CD4-positive, alpha-beta T cell treated with Interleukin-6 at 100 ng/mL for 8 hours (primary cell): ENCODE results near the gene A1BG.
"Not testable (repeated sequence)": the region's sequence is repeated elsewhere in the genome, so short reads cannot be mapped to it uniquely, and the experiment has no call there.

Experiments used
- DNase-seq: peaks from one replicate; pipeline ENCODE4 v3.0.0-alpha.2; 2020; ENCODE audit warnings: mixed read lengths, low spot score

The A1BG gene

GRCh38 chr19:58336216-58336615 lies 17.1 kb downstream of the A1BG start:
- DNase-seq: no peak

- DNase-seq: no peak
Measured at GRCh38 chr19:58335630-58336029, 17.7 kb downstream of the A1BG start.

GRCh38 chr19:58334691-58335249 lies 18.5 kb downstream of the A1BG start:
- no peak for DNase-seq

- DNase-seq: no peak
Measured at GRCh38 chr19:58332697-58333096, 20.6 kb downstream of the A1BG start.

- DNase-seq: no peak
Measured at GRCh38 chr19:58330458-58330857, 22.8 kb downstream of the A1BG start.

- DNase-seq: no peak
Measured at GRCh38 chr19:58328999-58329398, 24.3 kb downstream of the A1BG start.

- DNase-seq: peak; percentile 86
Measured at GRCh38 chr19:58326914-58327726, 26.2 kb downstream of the A1BG start, which contains the start of gene ZSCAN22. TSS of gene ZSCAN22 (plus strand) at chr19:58326994. CDS start at chr19:58334803, 7,809 bp downstream.

- DNase-seq: no peak
Measured at GRCh38 chr19:58326501-58326913, 26.8 kb downstream of the A1BG start.

- DNase-seq: no peak
Measured at GRCh38 chr19:58325311-58326022, 27.8 kb downstream of the A1BG start.

GRCh38 chr19:58319241-58319640 lies 34.1 kb downstream of the A1BG start:
- no peak for DNase-seq

GRCh38 chr19:58318297-58318696 lies 35.0 kb downstream of the A1BG start:
- no peak for DNase-seq

GRCh38 chr19:58317476-58318072 lies 35.7 kb downstream of the A1BG start:
- no peak for DNase-seq

GRCh38 chr19:58315580-58315979 lies 37.7 kb downstream of the A1BG start:
- no peak for DNase-seq

GRCh38 chr19:58311345-58311865 lies 41.9 kb downstream of the A1BG start:
- DNase-seq: no peak

GRCh38 chr19:58310685-58311084 lies 42.6 kb downstream of the A1BG start:
- not testable (repeated sequence) for DNase-seq

- no peak for DNase-seq
Measured at GRCh38 chr19:58307736-58308135, 45.6 kb downstream of the A1BG start.

GRCh38 chr19:58305932-58306323 lies 47.4 kb downstream of the A1BG start:
- no peak for DNase-seq

GRCh38 chr19:58305065-58305931 lies 48.0 kb downstream of the A1BG start, which contains the start of gene ERVK3-1:
TSS of gene ERVK3-1 (plus strand) at chr19:58305377. CDS start at chr19:58312169, 6,792 bp downstream.
- peak; percentile 95 for DNase-seq

- DNase-seq: no peak
Measured at GRCh38 chr19:58304748-58305064, 48.6 kb downstream of the A1BG start.

- no peak for DNase-seq
Measured at GRCh38 chr19:58304255-58304654, 49.0 kb downstream of the A1BG start.

GRCh38 chr19:58300620-58301019 lies 52.7 kb downstream of the A1BG start:
- no peak for DNase-seq
